ENCODE measurements around the gene B3GNT7. TPM values are rescaled to one million over a fixed set of nuclear protein-coding genes. Genes with fewer than 3 reads are reported as not detected.

Gene B3GNT7
- polyA plus RNA-seq, 1 donor, result 43.5 TPM

- no peaks in the 10 kb centered on the region for H3K27me3 ChIP-seq (ENCODE audit: control insufficient read depth, insufficient read depth, low read length)
- H3K36me3 ChIP-seq (ENCODE audit: control insufficient read depth, insufficient read depth, low read length), result peaks cover 2% of the 10 kb centered on the region
- no peaks in the 10 kb centered on the region for H3K4me1 ChIP-seq (ENCODE audit: control insufficient read depth, insufficient read depth, low read length)
- DNase-seq, result no peak
- H3K27ac ChIP-seq (ENCODE audit: low read length), result no peak overlapping the region
- WGBS (ENCODE audit: insufficient coverage, low lambda C conversion rate), result no CpG with 5 or more reads among the region's 28 CpGs
- H3K9me3 ChIP-seq (ENCODE audit: control insufficient read depth, low read depth, low read length), result peaks cover 3% of the 10 kb centered on the region
- no peak overlapping the region for H3K4me3 ChIP-seq (ENCODE audit: low read length)
Measured at GRCh38 chr2:231355508-231356465, 39.7 kb upstream of the B3GNT7 start.

- no peak overlapping the region for H3K27ac ChIP-seq (ENCODE audit: low read length)
- no peaks in the 10 kb centered on the region for H3K27me3 ChIP-seq (ENCODE audit: control insufficient read depth, insufficient read depth, low read length)
- H3K4me1 ChIP-seq (ENCODE audit: control insufficient read depth, insufficient read depth, low read length), result peaks cover under 1% of the 10 kb centered on the region
- DNase-seq, result no peak
- H3K4me3 ChIP-seq (ENCODE audit: low read length), result no peak overlapping the region
- peaks cover 3% of the 10 kb centered on the region for H3K9me3 ChIP-seq (ENCODE audit: control insufficient read depth, low read depth, low read length)
- peaks cover 5% of the 10 kb centered on the region for H3K36me3 ChIP-seq (ENCODE audit: control insufficient read depth, insufficient read depth, low read length)
- no CpG with 5 or more reads among the region's 5 CpGs for WGBS (ENCODE audit: insufficient coverage, low lambda C conversion rate)
Measured at GRCh38 chr2:231356466-231356844, 39.1 kb upstream of the B3GNT7 start.

DNA sequence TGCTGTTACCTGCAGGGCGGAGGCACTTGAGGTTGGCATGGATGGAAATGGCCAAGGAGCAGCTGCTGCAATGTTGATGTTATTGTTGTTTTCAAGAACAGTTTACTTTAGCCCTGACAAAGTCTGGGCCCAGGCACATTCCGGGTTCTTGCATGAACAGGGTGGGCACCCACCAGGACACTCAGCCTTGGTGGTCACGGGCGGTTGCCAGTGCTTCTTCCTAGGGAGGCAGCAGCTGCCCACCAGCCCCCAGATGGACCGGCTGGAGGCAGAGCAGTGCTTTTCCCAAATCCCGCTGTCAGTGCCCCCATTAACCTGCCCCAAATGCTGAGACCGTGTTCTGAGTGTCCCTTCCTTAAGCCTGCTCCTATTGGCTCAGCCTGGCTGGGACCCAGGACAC is 38.5 kb upstream of the B3GNT7 start:
- WGBS (ENCODE audit: insufficient coverage, low lambda C conversion rate), result no CpG with 5 or more reads among the region's 7 CpGs
- Histone ChIP-seq H3K36me3 (ENCODE audit: control insufficient read depth, insufficient read depth, low read length) (peaks cover 5% of the 10 kb centered on the region), H3K27me3 (ENCODE audit: control insufficient read depth, insufficient read depth, low read length) (no peaks in the 10 kb centered on the region), H3K27ac (ENCODE audit: low read length) (no peak overlapping the region), H3K9me3 (ENCODE audit: control insufficient read depth, low read depth, low read length) (peaks cover 3% of the 10 kb centered on the region), H3K4me1 (ENCODE audit: control insufficient read depth, insufficient read depth, low read length) (peaks cover 7% of the 10 kb centered on the region), H3K4me3 (ENCODE audit: low read length) (no peak overlapping the region)
- no peak for DNase-seq

- no CpG with 5 or more reads among the region's 4 CpGs for WGBS (ENCODE audit: insufficient coverage, low lambda C conversion rate)
- Histone ChIP-seq H3K4me1 (ENCODE audit: control insufficient read depth, insufficient read depth, low read length) (peaks cover 7% of the 10 kb centered on the region), H3K9me3 (ENCODE audit: control insufficient read depth, low read depth, low read length) (peaks cover 3% of the 10 kb centered on the region), H3K27ac (ENCODE audit: low read length) (no peak overlapping the region), H3K36me3 (ENCODE audit: control insufficient read depth, insufficient read depth, low read length) (peaks cover 5% of the 10 kb centered on the region), H3K27me3 (ENCODE audit: control insufficient read depth, insufficient read depth, low read length) (no peaks in the 10 kb centered on the region), H3K4me3 (ENCODE audit: low read length) (no peak overlapping the region)
- DNase-seq, result no peak
Measured at GRCh38 chr2:231357931-231358330, 37.6 kb upstream of the B3GNT7 start.

DNA sequence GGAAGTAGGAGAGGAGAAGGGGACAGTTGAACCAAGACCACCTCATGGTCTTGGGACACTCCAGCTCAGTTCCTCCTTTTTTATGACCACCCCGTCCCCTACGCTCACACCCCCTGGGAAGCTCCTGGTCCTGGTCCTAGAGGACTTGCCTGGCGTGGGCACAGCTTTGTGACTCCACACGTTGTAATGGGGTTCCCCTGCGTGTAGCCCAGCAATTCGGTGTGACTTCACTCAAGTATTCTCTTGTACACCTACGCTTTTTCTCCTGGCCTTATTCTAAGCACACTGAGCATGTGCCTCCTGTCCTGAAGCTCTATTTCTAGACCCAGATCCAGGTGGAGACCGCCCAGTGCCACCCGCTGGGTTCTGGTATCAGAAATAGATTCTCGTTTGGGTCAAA is 36.1 kb upstream of the B3GNT7 start:
- Histone ChIP-seq H3K4me3 (ENCODE audit: low read length) (no peak overlapping the region), H3K27me3 (ENCODE audit: control insufficient read depth, insufficient read depth, low read length) (no peaks in the 10 kb centered on the region), H3K4me1 (ENCODE audit: control insufficient read depth, insufficient read depth, low read length) (peaks cover 7% of the 10 kb centered on the region), H3K9me3 (ENCODE audit: control insufficient read depth, low read depth, low read length) (peaks cover 3% of the 10 kb centered on the region), H3K36me3 (ENCODE audit: control insufficient read depth, insufficient read depth, low read length) (peaks cover 5% of the 10 kb centered on the region), H3K27ac (ENCODE audit: low read length) (no peak overlapping the region)
- WGBS (ENCODE audit: insufficient coverage, low lambda C conversion rate), result 100% methylated on average over 1 of the region's 10 CpGs
- DNase-seq, result no peak

GRCh38 chr2:231359948-231360347 is 35.6 kb upstream of the B3GNT7 start:
- H3K9me3 ChIP-seq (ENCODE audit: control insufficient read depth, low read depth, low read length), result peaks cover 3% of the 10 kb centered on the region
- no peaks in the 10 kb centered on the region for H3K27me3 ChIP-seq (ENCODE audit: control insufficient read depth, insufficient read depth, low read length)
- peaks cover 11% of the 10 kb centered on the region for H3K4me1 ChIP-seq (ENCODE audit: control insufficient read depth, insufficient read depth, low read length)
- no peak for DNase-seq
- no peak overlapping the region for H3K4me3 ChIP-seq (ENCODE audit: low read length)
- WGBS (ENCODE audit: insufficient coverage, low lambda C conversion rate), result no CpG with 5 or more reads among the region's 11 CpGs
- peaks cover 5% of the 10 kb centered on the region for H3K36me3 ChIP-seq (ENCODE audit: control insufficient read depth, insufficient read depth, low read length)
- no peak overlapping the region for H3K27ac ChIP-seq (ENCODE audit: low read length)

- peaks cover 3% of the 10 kb centered on the region for H3K9me3 ChIP-seq (ENCODE audit: control insufficient read depth, low read depth, low read length)
- no peak overlapping the region for H3K4me3 ChIP-seq (ENCODE audit: low read length)
- H3K27me3 ChIP-seq (ENCODE audit: control insufficient read depth, insufficient read depth, low read length), result no peaks in the 10 kb centered on the region
- H3K27ac ChIP-seq (ENCODE audit: low read length), result no peak overlapping the region
- H3K36me3 ChIP-seq (ENCODE audit: control insufficient read depth, insufficient read depth, low read length), result peaks cover 5% of the 10 kb centered on the region
- H3K4me1 ChIP-seq (ENCODE audit: control insufficient read depth, insufficient read depth, low read length), result peaks cover 12% of the 10 kb centered on the region
- no CpG with 5 or more reads among the region's 11 CpGs for WGBS (ENCODE audit: insufficient coverage, low lambda C conversion rate)
- DNase-seq, result no peak
Measured at GRCh38 chr2:231360401-231360800, 35.1 kb upstream of the B3GNT7 start.

GRCh38 chr2:231360881-231361371 is 34.6 kb upstream of the B3GNT7 start:
- H3K9me3 ChIP-seq (ENCODE audit: control insufficient read depth, low read depth, low read length), result peaks cover 3% of the 10 kb centered on the region
- WGBS (ENCODE audit: insufficient coverage, low lambda C conversion rate), result no CpG with 5 or more reads among the region's 13 CpGs
- H3K27me3 ChIP-seq (ENCODE audit: control insufficient read depth, insufficient read depth, low read length), result no peaks in the 10 kb centered on the region
- H3K27ac ChIP-seq (ENCODE audit: low read length), result no peak overlapping the region
- H3K36me3 ChIP-seq (ENCODE audit: control insufficient read depth, insufficient read depth, low read length), result peaks cover 5% of the 10 kb centered on the region
- H3K4me3 ChIP-seq (ENCODE audit: low read length), result no peak overlapping the region
- H3K4me1 ChIP-seq (ENCODE audit: control insufficient read depth, insufficient read depth, low read length), result peaks cover 18% of the 10 kb centered on the region
- DNase-seq, result no peak

GRCh38 chr2:231361701-231362554 is 33.6 kb upstream of the B3GNT7 start:
- Histone ChIP-seq H3K4me1 (ENCODE audit: control insufficient read depth, insufficient read depth, low read length) (peaks cover 19% of the 10 kb centered on the region), H3K27ac (ENCODE audit: low read length) (no peak overlapping the region), H3K27me3 (ENCODE audit: control insufficient read depth, insufficient read depth, low read length) (no peaks in the 10 kb centered on the region), H3K4me3 (ENCODE audit: low read length) (no peak overlapping the region), H3K36me3 (ENCODE audit: control insufficient read depth, insufficient read depth, low read length) (peaks cover 5% of the 10 kb centered on the region), H3K9me3 (ENCODE audit: control insufficient read depth, low read depth, low read length) (peaks cover 3% of the 10 kb centered on the region)
- peak in 1 of 2 donors; percentile 22 for DNase-seq
- WGBS (ENCODE audit: insufficient coverage, low lambda C conversion rate), result no CpG with 5 or more reads among the region's 12 CpGs

DNA sequence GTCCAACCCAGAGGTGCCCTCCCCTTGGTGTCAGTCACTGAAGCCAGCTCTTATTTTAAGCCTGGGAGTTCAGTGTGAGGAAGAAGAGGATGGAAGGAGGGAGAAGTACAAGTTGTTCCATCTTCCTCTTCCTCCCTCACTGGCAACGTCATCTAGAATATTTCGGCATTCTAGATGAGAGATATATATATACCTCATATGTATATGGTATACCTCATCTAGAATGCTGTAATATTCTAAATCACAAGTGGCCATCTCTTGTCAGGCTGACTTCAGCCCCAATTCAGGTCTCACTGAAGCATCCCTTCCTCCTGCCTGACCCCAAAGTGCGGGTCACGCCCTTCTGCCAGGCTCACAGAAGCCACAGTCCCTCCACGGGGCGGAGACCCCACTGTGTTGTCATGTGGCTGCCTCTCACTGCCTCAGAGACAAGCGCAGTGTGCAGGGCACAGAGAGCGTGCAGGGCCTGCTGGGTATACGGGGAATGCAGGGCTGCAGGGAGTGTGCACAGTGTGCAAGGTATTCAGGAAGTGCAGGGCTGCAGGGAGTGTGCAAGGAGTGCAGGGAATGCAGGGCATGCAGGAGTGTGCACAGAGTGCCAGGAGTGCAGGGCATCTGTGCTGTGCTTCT is 32.8 kb upstream of the B3GNT7 start:
- Histone ChIP-seq H3K9me3 (ENCODE audit: control insufficient read depth, low read depth, low read length) (peaks cover 3% of the 10 kb centered on the region), H3K36me3 (ENCODE audit: control insufficient read depth, insufficient read depth, low read length) (peaks cover 5% of the 10 kb centered on the region), H3K4me3 (ENCODE audit: low read length) (no peak overlapping the region), H3K27me3 (ENCODE audit: control insufficient read depth, insufficient read depth, low read length) (no peaks in the 10 kb centered on the region), H3K4me1 (ENCODE audit: control insufficient read depth, insufficient read depth, low read length) (peaks cover 19% of the 10 kb centered on the region), H3K27ac (ENCODE audit: low read length) (no peak overlapping the region)
- no CpG with 5 or more reads among the region's 9 CpGs for WGBS (ENCODE audit: insufficient coverage, low lambda C conversion rate)
- DNase-seq, result no peak

All from large intestine (tissue), 3 donors.